ENCODE results near the gene NUTM2F. TPM values are rescaled to one million over a fixed set of nuclear protein-coding genes. Genes with fewer than 3 reads are reported as not detected.

NUTM2F gene
- total and polyA plus RNA-seq, 2 of the 13 experiments (the other 11 are each of a cell fraction or from before 2014, with no cell fraction given) = 0.09 TPM; not detected in 1

GRCh38 chr9:94298949-94299599 lies 29.4 kb downstream of the NUTM2F start (continued):
- TF ChIP-seq LBX2 (CRISPR knock-in tag; IDR thresholded peaks at IDR 0.05; ENCODE audit: borderline replicate concordance) = no peak
- no peak for TF ChIP-seq ZNF235 (CRISPR knock-in tag; IDR thresholded peaks at IDR 0.05; ENCODE audit: borderline replicate concordance)
- no peak for TF ChIP-seq TRAFD1 (CRISPR knock-in tag; IDR thresholded peaks at IDR 0.05; ENCODE audit: borderline replicate concordance)
- TF ChIP-seq MXI1 (IDR thresholded peaks at IDR 0.05; ENCODE audit: borderline replicate concordance, low read depth, low read length) = no peak
- TF ChIP-seq ZKSCAN1 (IDR thresholded peaks at IDR 0.05; ENCODE audit: low read length) = no peak
- TF ChIP-seq NFYB (CRISPR knock-in tag; IDR thresholded peaks at IDR 0.05) = no peak

- POLR2A ChIA-PET = no interaction called here
- Histone ChIP-seq H3K4me1 (ENCODE audit: insufficient read depth, low read length) (no peaks in the 10 kb centered on the region), H3K9me3 (ENCODE audit: low read length) (peaks cover 5% of the 10 kb centered on the region; the same call in 1 of the 2 replicates), H4K20me1 (ENCODE audit: insufficient read depth, low read length) (no peaks in the 10 kb centered on the region), H3K27me3 (ENCODE audit: control insufficient read depth in 1 of 2, insufficient read depth in 2 of 2, low read length in 2 of 2) (no peaks in the 10 kb centered on the region), H3K4me3 (replicated peaks in 1 of 3; ENCODE audit: insufficient read depth in 1 of 3, low read depth in 2 of 3, low read length in 3 of 3) (no peak overlapping the region), H3K79me2 (ENCODE audit: insufficient read depth, low read length) (no peaks in the 10 kb centered on the region), H3K9ac (ENCODE audit: insufficient read depth, low read depth, low read length) (no peak overlapping the region), H3K27ac (ENCODE audit: extremely low read length, insufficient read depth, low read length) (no peak overlapping the region), H2AFZ (ENCODE audit: low read length) (no peak overlapping the region), H3K36me3 (replicated peaks in 1 of 2; ENCODE audit: control insufficient read depth in 1 of 2, insufficient read depth in 2 of 2, low read length in 2 of 2) (peaks cover 2 to 13% of the 10 kb centered on the region in 2 experiments; a peak in 4 of 5 replicates), H3K4me2 (ENCODE audit: low read depth, low read length) (no peak overlapping the region)
- BruUV-seq (replicated peaks) = no TSS peak
- in situ Hi-C loops (cut with HindIII; ENCODE audit: extremely low pct_ligation_motif_present, low pct_unique_long_range_greater_than_20kb) (no loop called here), intact Hi-C loops (cut with micrococcal nuclease; ENCODE audit: unreplicated experiment) (no loop called here)
- DNase-seq (ENCODE audit: low spot score) = no peak
- 98% methylated on average over 2 of the region's 2 CpGs for WGBS (ENCODE audit: low lambda C conversion rate)
- ATAC-seq = no peak
- CTCF ChIA-PET (ENCODE audit: low intra/inter-chr PET ratio, low total read pairs) = no interaction called here
- FAIRE-seq = no peak
- TF ChIP-seq MLX (CRISPR knock-in tag; IDR thresholded peaks at IDR 0.05) (no peak), ZNF674 (CRISPR knock-in tag; IDR thresholded peaks at IDR 0.05; ENCODE audit: low read depth) (no peak), ZNF549 (CRISPR knock-in tag; IDR thresholded peaks at IDR 0.05) (no peak), ZNF639 (CRISPR knock-in tag; conservative IDR thresholded peaks at IDR 0.05) (no peak), NR2F2 (IDR thresholded peaks at IDR 0.05; ENCODE audit: borderline replicate concordance, low read depth) (no peak), TBL1XR1 (IDR thresholded peaks at IDR 0.05; ENCODE audit: borderline replicate concordance, low read length, partially characterized antibody) (no peak), DNMT1 (CRISPR knock-in tag; IDR thresholded peaks at IDR 0.05) (no peak), BRD4 (CRISPR knock-in tag; IDR thresholded peaks at IDR 0.05) (no peak), STAG1 (CRISPR knock-in tag; IDR thresholded peaks at IDR 0.05) (no peak), TBX2 (CRISPR knock-in tag; IDR thresholded peaks at IDR 0.05; ENCODE audit: borderline replicate concordance) (no peak), ZNF572 (CRISPR knock-in tag; IDR thresholded peaks at IDR 0.05) (no peak), ZFP82 (CRISPR knock-in tag; IDR thresholded peaks at IDR 0.05; ENCODE audit: borderline replicate concordance) (no peak), RFX5 (IDR thresholded peaks at IDR 0.05; ENCODE audit: low read depth, low read length) (no peak), ZSCAN25 (CRISPR knock-in tag; IDR thresholded peaks at IDR 0.05) (no peak), ZSCAN22 (CRISPR knock-in tag; IDR thresholded peaks at IDR 0.05) (no peak), ZNF180 (CRISPR knock-in tag; IDR thresholded peaks at IDR 0.05; ENCODE audit: borderline replicate concordance, low read depth) (no peak)
Observed at GRCh38 chr9:94289691-94290090, 38.8 kb downstream of the NUTM2F start.

All from HepG2 (cell line).